Measurements from ENCODE around the gene PCLAF.
"Not testable (repeated sequence)": the region's sequence is repeated elsewhere in the genome, so short reads cannot be mapped to it uniquely, and the experiment has no call there.

PCLAF gene

GRCh38 chr15:64392471-64392870, 11.2 kb upstream of the PCLAF start:
- H3K4me2 ChIP-seq (ENCODE audit: low read length): not testable (repeated sequence)
- H3K36me3 ChIP-seq (ENCODE audit: insufficient read depth, low read length): peaks cover 22% of the 10 kb centered on the region

GRCh38 chr15:64389036-64389435, 7.8 kb upstream of the PCLAF start:
- no peak overlapping the region for H3K9ac ChIP-seq (ENCODE audit: low read depth, low read length)
- H3K9me3 ChIP-seq (replicated peaks; ENCODE audit: low read length): no peaks in the 10 kb centered on the region
- peaks cover 3% of the 10 kb centered on the region for H3K4me1 ChIP-seq (ENCODE audit: control insufficient read depth, insufficient read depth, low read length)
- no peaks in the 10 kb centered on the region for H3K36me3 ChIP-seq (ENCODE audit: insufficient read depth, low read length)
- no peaks in the 10 kb centered on the region for H3K27me3 ChIP-seq (ENCODE audit: control insufficient read depth, insufficient read depth, low read length)
- H3K4me3 ChIP-seq (ENCODE audit: low read length): peak overlapping the region; percentile 89
- peak overlapping the region; percentile 78 for H3K4me2 ChIP-seq (ENCODE audit: low read length)

More at GRCh38 chr15:64392471-64392870, 11.2 kb upstream of the PCLAF start:
- H3K9ac ChIP-seq (ENCODE audit: low read depth, low read length); H3K9me3 ChIP-seq (replicated peaks; ENCODE audit: low read length); H3K27me3 ChIP-seq (ENCODE audit: control insufficient read depth, insufficient read depth, low read length); H3K4me3 ChIP-seq (ENCODE audit: low read length); H3K4me1 ChIP-seq (ENCODE audit: control insufficient read depth, insufficient read depth, low read length): not testable (repeated sequence)

GRCh38 chr15:64387562-64388168, 6.4 kb upstream of the PCLAF start, which contains the start of gene TRIP4:
TRIP4 (plus strand) TSS chr15:64387836; CDS start chr15:64387864, 28 bp downstream.
- H3K9me3 ChIP-seq (replicated peaks; ENCODE audit: low read length): no peaks in the 10 kb centered on the region
- H3K4me2 ChIP-seq (ENCODE audit: low read length): peak within 1 kb of the TSS; percentile 78
- H3K4me1 ChIP-seq (ENCODE audit: control insufficient read depth, insufficient read depth, low read length): peaks cover 3% of the 10 kb centered on the region
- peak within 1 kb of the TSS; percentile 89 for H3K4me3 ChIP-seq (ENCODE audit: low read length)
- no peaks in the 10 kb centered on the region for H3K27me3 ChIP-seq (ENCODE audit: control insufficient read depth, insufficient read depth, low read length)
- H3K9ac ChIP-seq (ENCODE audit: low read depth, low read length): peak within 1 kb of the TSS; percentile 95
- H3K36me3 ChIP-seq (ENCODE audit: insufficient read depth, low read length): no peaks in the 10 kb centered on the region

- Histone ChIP-seq H3K27me3 (ENCODE audit: control insufficient read depth, insufficient read depth, low read length) (no peaks in the 10 kb centered on the region), H3K4me3 (ENCODE audit: low read length) (no peak overlapping the region), H3K9me3 (replicated peaks; ENCODE audit: low read length) (no peaks in the 10 kb centered on the region), H3K36me3 (ENCODE audit: insufficient read depth, low read length) (no peaks in the 10 kb centered on the region), H3K4me2 (ENCODE audit: low read length) (no peak overlapping the region), H3K9ac (ENCODE audit: low read depth, low read length) (no peak overlapping the region), H3K4me1 (ENCODE audit: control insufficient read depth, insufficient read depth, low read length) (peaks cover 3% of the 10 kb centered on the region)
Observed at GRCh38 chr15:64386291-64386690, 5.0 kb upstream of the PCLAF start.

- H3K4me1 ChIP-seq (ENCODE audit: control insufficient read depth, insufficient read depth, low read length): peaks cover 20% of the 10 kb centered on the region
- no peak overlapping the region for H3K4me2 ChIP-seq (ENCODE audit: low read length)
- no peaks in the 10 kb centered on the region for H3K27me3 ChIP-seq (ENCODE audit: control insufficient read depth, insufficient read depth, low read length)
- H3K9ac ChIP-seq (ENCODE audit: low read depth, low read length): no peak overlapping the region
- no peaks in the 10 kb centered on the region for H3K36me3 ChIP-seq (ENCODE audit: insufficient read depth, low read length)
- no peaks in the 10 kb centered on the region for H3K9me3 ChIP-seq (replicated peaks; ENCODE audit: low read length)
- no peak overlapping the region for H3K4me3 ChIP-seq (ENCODE audit: low read length)
Observed at GRCh38 chr15:64383760-64384159, 2.5 kb upstream of the PCLAF start.

GRCh38 chr15:64380130-64380870, 941 bp downstream of the PCLAF start:
- H3K36me3 ChIP-seq (ENCODE audit: insufficient read depth, low read length); H3K9me3 ChIP-seq (replicated peaks; ENCODE audit: low read length); H3K27me3 ChIP-seq (ENCODE audit: control insufficient read depth, insufficient read depth, low read length): not testable (repeated sequence)
- peaks cover 24% of the 10 kb centered on the region for H3K4me1 ChIP-seq (ENCODE audit: control insufficient read depth, insufficient read depth, low read length)
- peak overlapping the region; percentile 72 for H3K9ac ChIP-seq (ENCODE audit: low read depth, low read length)
- H3K4me3 ChIP-seq (ENCODE audit: low read length): peak overlapping the region; percentile 79
- peak overlapping the region; percentile 85 for H3K4me2 ChIP-seq (ENCODE audit: low read length)

GRCh38 chr15:64379216-64379960, 1.9 kb downstream of the PCLAF start:
- H3K27me3 ChIP-seq (ENCODE audit: control insufficient read depth, insufficient read depth, low read length): no peaks in the 10 kb centered on the region
- H3K9ac ChIP-seq (ENCODE audit: low read depth, low read length): peak overlapping the region; percentile 27
- H3K36me3 ChIP-seq (ENCODE audit: insufficient read depth, low read length): no peaks in the 10 kb centered on the region
- peaks cover 24% of the 10 kb centered on the region for H3K4me1 ChIP-seq (ENCODE audit: control insufficient read depth, insufficient read depth, low read length)
- H3K4me3 ChIP-seq (ENCODE audit: low read length): peak overlapping the region; percentile 79
- peak overlapping the region; percentile 85 for H3K4me2 ChIP-seq (ENCODE audit: low read length)
- no peaks in the 10 kb centered on the region for H3K9me3 ChIP-seq (replicated peaks; ENCODE audit: low read length)

GRCh38 chr15:64373360-64373759, 7.9 kb downstream of the PCLAF start:
- no peak overlapping the region for H3K4me3 ChIP-seq (ENCODE audit: low read length)
- no peaks in the 10 kb centered on the region for H3K36me3 ChIP-seq (ENCODE audit: insufficient read depth, low read length)
- no peak overlapping the region for H3K9ac ChIP-seq (ENCODE audit: low read depth, low read length)
- H3K4me1 ChIP-seq (ENCODE audit: control insufficient read depth, insufficient read depth, low read length): peaks cover 5% of the 10 kb centered on the region
- no peaks in the 10 kb centered on the region for H3K27me3 ChIP-seq (ENCODE audit: control insufficient read depth, insufficient read depth, low read length)
- H3K9me3 ChIP-seq (replicated peaks; ENCODE audit: low read length): no peaks in the 10 kb centered on the region
- H3K4me2 ChIP-seq (ENCODE audit: low read length): no peak overlapping the region

- H3K36me3 ChIP-seq (ENCODE audit: insufficient read depth, low read length); H3K4me2 ChIP-seq (ENCODE audit: low read length); H3K27me3 ChIP-seq (ENCODE audit: control insufficient read depth, insufficient read depth, low read length); H3K9ac ChIP-seq (ENCODE audit: low read depth, low read length); H3K4me1 ChIP-seq (ENCODE audit: control insufficient read depth, insufficient read depth, low read length); H3K4me3 ChIP-seq (ENCODE audit: low read length); H3K9me3 ChIP-seq (replicated peaks; ENCODE audit: low read length): not testable (repeated sequence)
Observed at GRCh38 chr15:64371383-64371782, 9.9 kb downstream of the PCLAF start.

- Histone ChIP-seq H3K9me3 (replicated peaks; ENCODE audit: low read length) (no peaks in the 10 kb centered on the region), H3K4me2 (ENCODE audit: low read length) (no peak overlapping the region), H3K4me1 (ENCODE audit: control insufficient read depth, insufficient read depth, low read length) (no peaks in the 10 kb centered on the region), H3K4me3 (ENCODE audit: low read length) (no peak overlapping the region), H3K9ac (ENCODE audit: low read depth, low read length) (no peak overlapping the region), H3K27me3 (ENCODE audit: control insufficient read depth, insufficient read depth, low read length) (no peaks in the 10 kb centered on the region), H3K36me3 (ENCODE audit: insufficient read depth, low read length) (no peaks in the 10 kb centered on the region)
Observed at GRCh38 chr15:64369078-64369607, 12.1 kb downstream of the PCLAF start.

GRCh38 chr15:64361259-64361658, 20.0 kb downstream of the PCLAF start:
- no peaks in the 10 kb centered on the region for H3K9me3 ChIP-seq (replicated peaks; ENCODE audit: low read length)
- peaks cover 5% of the 10 kb centered on the region for H3K4me1 ChIP-seq (ENCODE audit: control insufficient read depth, insufficient read depth, low read length)
- no peak overlapping the region for H3K4me3 ChIP-seq (ENCODE audit: low read length)
- no peak overlapping the region for H3K4me2 ChIP-seq (ENCODE audit: low read length)
- H3K36me3 ChIP-seq (ENCODE audit: insufficient read depth, low read length): no peaks in the 10 kb centered on the region
- no peaks in the 10 kb centered on the region for H3K27me3 ChIP-seq (ENCODE audit: control insufficient read depth, insufficient read depth, low read length)
- no peak overlapping the region for H3K9ac ChIP-seq (ENCODE audit: low read depth, low read length)

Measured in skeletal muscle satellite cell (primary cell).